Posterior cingulate gyrus (tissue), 11 donors: ENCODE data around the gene ST8SIA1.

ENCODE experiments used
- DNase-seq, 10 donors: peaks; one replicate each; pipeline versions ENCODE4 v3.0.0 to v3.0.0-alpha.2; 2020 to 2021; ENCODE audit warnings: mixed read lengths in 3 of 10
- intact Hi-C: fragments of 100-400 bp; cut with DNase I; formaldehyde crosslinking; loops from one replicate; pipeline ENCODE4 v1.15.1; 2023

The ST8SIA1 gene

DNA sequence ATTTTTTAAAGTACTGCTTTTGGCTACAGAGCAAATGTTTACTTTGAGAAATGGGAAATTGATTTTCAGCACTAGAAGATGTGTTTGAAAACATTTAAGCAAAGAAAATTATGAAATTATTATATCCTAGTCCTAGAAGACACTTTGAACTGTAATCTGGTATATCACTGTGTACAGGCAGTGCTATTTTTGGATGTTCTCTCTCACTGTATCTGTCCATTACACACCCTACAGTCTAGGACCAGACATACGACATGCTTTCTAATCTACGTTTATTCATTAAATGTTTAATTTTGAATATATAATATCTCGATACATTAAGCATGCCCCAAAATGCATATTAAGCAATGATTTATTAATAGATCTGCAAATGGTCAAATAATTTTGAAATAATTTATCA is 82.5 kb downstream of the ST8SIA1 start:
- intact Hi-C loops, result loop anchor here (5.0 kb wide), 1 partner anchor 35 kb away; no protein-coding TSS in a partner anchor
- DNase-seq, result no peak

GRCh38 chr12:22250762-22251161 is 83.7 kb downstream of the ST8SIA1 start:
- no peak for DNase-seq
- intact Hi-C loops, result loop anchor here (5.0 kb wide), 1 partner anchor 37 kb away; no protein-coding TSS in a partner anchor

- DNase-seq, result no peak
- intact Hi-C loops, result no loop called here
Measured at GRCh38 chr12:22248571-22249115, 85.9 kb downstream of the ST8SIA1 start.

GRCh38 chr12:22248121-22248520 is 86.4 kb downstream of the ST8SIA1 start:
- intact Hi-C loops, result no loop called here

DNA sequence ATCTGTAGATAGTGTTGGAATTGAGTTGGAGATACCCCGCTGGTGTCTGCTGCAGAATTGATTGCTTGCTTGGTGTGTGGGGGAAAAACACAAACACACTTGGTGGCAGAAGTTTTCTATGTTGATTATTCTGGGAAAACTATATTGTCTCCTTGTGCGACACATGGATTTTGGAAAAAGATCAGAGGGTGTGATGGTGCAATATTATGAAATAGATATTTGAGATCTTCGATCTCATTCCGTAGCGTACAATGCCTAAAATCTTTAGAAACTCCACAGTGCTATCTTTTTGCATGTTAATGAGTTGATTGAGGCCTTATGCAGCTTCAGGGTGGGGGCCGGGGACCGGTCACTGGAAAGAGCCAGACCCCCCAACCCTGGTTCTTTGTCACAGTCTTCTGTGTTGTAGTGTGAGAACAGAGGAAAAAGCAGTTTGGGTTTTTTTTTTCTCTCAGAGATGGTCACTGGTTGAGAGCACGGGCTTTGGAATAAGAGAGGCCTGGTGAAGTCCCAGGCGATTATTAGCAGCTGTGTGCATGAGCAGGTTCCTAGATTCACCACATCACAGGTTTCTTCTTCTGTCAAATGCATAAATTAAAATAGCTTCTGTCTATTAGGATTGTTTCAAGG is 88.2 kb downstream of the ST8SIA1 start:
- no peak for DNase-seq
- intact Hi-C loops, result no loop called here

More at GRCh38 chr12:22248121-22248520, 86.4 kb downstream of the ST8SIA1 start:
- no peak for DNase-seq

GRCh38 chr12:22242726-22243125 is 91.8 kb downstream of the ST8SIA1 start:
- DNase-seq, result no peak
- intact Hi-C loops, result no loop called here

DNA sequence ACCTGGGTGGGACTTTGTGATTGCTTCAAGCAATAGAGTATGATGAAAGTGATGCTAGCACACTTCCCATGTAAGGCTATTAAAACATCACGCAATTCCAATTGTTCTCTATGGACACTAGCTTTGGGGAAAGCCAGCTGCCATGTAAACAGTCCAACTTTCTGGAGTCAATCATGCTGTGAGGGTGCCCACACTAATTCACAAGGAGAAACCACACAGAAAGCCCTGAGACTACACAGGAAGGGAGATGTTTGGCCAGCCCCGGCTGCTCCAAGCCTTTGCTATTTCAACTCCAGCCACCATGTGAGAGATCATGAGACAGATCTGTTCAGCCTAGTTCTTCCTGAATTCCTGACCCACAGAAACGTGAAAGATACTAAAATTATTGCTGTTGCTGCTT is 96.3 kb downstream of the ST8SIA1 start:
- DNase-seq, result no peak
- intact Hi-C loops, result no loop called here

DNA sequence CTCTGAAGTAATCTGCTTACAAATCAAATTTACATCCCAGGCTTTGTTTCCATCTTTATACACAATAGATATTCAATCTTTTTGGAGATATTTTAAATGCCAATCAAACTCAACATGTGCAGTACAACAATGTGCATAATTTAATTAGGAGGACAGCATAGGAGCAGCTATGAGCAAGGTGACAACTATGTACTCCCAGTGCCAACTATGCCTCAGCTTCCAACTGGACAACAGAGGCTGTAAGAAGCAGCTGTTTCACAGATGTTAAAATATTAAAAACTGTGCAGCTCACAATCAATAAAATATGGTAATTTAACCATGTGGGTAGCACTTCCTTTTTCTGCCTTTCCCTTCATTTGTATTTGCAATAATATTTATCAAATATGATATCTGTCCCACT is 99.9 kb downstream of the ST8SIA1 start:
- intact Hi-C loops, result no loop called here

GRCh38 chr12:22231836-22232235 is 102.7 kb downstream of the ST8SIA1 start:
- intact Hi-C loops, result no loop called here
- DNase-seq, result no peak

More for the DNA sequence above, 99.9 kb downstream of the ST8SIA1 start:
- no peak for DNase-seq

GRCh38 chr12:22231078-22231477 is 103.4 kb downstream of the ST8SIA1 start:
- intact Hi-C loops, result no loop called here
- no peak for DNase-seq

DNA sequence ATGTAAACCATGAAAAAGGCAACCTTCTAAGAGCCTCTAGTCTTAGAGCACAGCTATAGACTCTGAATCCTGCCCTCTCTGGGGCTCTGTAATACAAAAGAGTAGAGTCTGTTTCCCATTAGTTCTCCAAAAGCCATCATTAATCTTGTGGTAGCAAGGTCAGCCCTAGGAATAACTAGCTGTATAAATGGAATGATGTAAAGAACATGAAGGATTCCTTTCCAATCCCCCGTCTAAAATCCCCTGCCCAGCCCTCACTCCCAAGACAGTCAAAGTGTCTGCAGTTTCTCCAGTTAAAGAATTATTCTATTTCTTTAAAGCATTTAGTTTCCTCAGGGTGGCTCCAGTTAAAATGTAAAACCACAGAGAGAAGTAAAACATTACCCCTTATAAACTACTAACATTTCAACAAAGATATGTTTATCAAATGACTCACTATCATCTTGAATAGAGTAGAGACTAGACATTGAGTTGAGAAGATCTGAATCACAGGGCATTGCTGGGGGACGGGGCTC is 104.2 kb downstream of the ST8SIA1 start:
- intact Hi-C loops, result no loop called here
- no peak for DNase-seq

DNA sequence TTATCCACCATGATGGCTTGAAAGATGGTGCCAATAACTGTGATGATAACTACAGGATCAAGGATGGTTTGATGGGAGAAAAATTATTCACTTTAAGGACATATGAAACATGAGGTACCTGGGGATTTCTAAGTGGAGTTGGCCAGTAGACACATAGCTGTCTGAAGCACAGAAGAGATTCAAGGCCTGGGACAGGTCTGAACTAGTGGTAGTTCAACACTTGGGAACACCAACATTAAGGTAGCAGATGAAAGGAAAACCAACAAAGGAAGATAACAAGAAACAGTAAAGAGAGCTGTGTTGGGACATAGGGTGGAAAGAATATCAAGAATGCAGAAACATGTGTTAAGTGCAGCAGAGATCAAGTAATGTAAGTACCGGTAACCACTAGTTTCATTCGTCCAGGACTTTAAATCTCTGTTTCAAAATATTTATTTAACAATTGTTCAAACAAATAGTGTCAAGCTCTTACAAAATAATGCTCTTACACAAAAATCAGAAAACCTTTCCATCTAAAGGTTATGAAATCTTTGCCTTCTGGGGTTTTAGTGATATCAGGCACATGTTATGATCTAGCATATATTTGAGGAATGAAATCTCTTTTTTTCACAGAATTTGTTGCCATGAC is 104.7 kb downstream of the ST8SIA1 start:
- intact Hi-C loops, result no loop called here
- no peak for DNase-seq

DNA sequence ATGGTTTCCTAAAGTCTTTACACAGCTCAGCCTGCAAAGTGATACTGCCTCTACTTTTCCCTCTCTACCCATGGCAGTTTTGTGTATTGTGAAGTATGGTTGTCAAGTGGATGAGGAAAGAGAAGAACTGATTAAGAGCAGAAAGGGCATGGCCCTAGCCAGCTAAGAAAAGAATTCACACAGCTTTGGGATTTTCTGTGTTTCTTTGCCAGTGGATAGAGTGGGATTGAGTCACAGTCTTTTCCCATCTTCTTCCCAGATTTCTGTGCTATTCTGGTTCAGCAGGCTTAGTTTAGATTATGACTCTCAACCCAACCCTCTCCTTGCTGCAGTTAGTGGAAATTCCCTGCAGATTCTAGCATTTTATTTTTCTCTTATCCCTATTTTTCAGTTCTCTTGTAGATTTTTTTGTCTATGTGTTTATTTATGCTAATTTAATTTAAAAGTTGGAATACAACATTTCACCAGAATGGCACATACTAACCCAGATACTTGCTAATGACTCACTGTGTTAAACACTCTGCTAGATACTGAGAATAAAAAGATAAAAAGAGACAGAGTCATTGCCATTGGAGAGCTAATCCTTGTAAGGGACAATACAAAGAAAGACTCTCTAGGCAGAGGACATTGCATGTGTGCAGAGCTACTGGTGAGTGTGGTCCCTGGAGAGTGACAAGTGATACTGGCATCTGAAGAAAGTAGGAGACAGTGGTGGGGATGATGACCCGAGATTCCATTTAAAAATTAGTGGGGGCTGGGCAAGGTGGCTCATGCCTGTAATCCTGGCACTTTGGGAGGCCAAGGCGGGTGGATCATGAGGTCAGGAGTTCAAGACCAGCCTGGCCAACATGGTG is 106.3 kb downstream of the ST8SIA1 start:
- no peak for DNase-seq
- intact Hi-C loops, result no loop called here

GRCh38 chr12:22223356-22223755 is 111.2 kb downstream of the ST8SIA1 start:
- intact Hi-C loops, result no loop called here
- no peak for DNase-seq

- intact Hi-C loops, result no loop called here
- DNase-seq, result no peak
Measured at GRCh38 chr12:22217556-22217955, 117.0 kb downstream of the ST8SIA1 start.

GRCh38 chr12:22215467-22216253 is 118.8 kb downstream of the ST8SIA1 start:
- DNase-seq, result no peak
- intact Hi-C loops, result no loop called here

DNA sequence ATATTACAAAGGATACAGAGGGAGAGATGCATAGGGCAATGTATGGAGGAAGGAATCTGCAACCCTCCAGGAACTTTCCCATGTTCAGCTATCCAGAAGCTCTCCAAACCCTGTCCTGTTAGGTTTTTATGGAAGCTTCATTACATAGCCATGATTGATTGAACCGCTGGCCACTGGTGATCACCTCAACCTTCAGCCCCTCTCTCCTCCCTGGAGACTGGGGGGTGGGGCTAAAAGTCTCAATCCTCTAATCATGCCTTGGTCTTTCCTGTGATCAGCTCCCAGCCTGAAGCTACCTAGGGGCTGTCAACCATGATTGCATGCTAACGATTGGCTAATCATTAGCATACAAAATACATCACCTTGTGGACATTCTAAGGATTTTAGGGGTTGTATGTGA is 123.4 kb downstream of the ST8SIA1 start:
- DNase-seq, result no peak
- intact Hi-C loops, result no loop called here

DNA sequence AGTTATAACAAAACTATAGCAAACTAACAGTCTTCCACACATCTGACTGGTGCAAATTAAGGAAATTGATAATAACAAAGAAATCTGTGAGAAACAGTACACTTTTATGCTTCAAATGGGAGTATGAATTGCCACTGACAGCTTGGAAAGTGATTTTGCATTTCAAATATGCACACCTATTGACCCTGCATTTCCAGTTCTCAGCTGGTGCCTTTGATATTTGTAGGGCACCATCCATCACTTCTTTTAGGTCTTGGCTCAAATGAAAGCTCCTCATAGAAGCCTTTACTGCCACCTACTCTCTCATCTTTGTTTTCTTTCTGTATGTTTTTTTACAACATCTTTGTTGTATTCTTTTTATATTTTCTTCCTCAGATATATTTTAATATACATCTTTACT is 125.1 kb downstream of the ST8SIA1 start:
- intact Hi-C loops, result no loop called here
- DNase-seq, result no peak

GRCh38 chr12:22206111-22206728 is 128.3 kb downstream of the ST8SIA1 start:
- DNase-seq, result no peak
- intact Hi-C loops, result no loop called here

GRCh38 chr12:22204391-22204790 is 130.1 kb downstream of the ST8SIA1 start:
- no peak for DNase-seq
- intact Hi-C loops, result no loop called here
